A673 (cell line): Measurements from ENCODE around the gene CARD19. TPM values are rescaled to one million over a fixed set of nuclear protein-coding genes. Genes with fewer than 3 reads are reported as not detected.
"Not testable (repeated sequence)": the region's sequence is repeated elsewhere in the genome, so short reads cannot be mapped to it uniquely, and the experiment has no call there.

Experiments
- BruUV-seq: library from RNA; stranded (reverse); fragments of 400-500 nt; replicated peaks from 2 replicates; lab custom pipeline; 2021; lab: Mats Ljungman, UMichigan
- CTCF ChIA-PET: fragments of 300-600 bp; sonication (Branson Sonifier 250); formaldehyde crosslinking; loops from one replicate; lab custom pipeline; 2022; ENCODE audit warnings: antibody characterized with exemption; lab: Charles Lee
- POLR2A ChIA-PET: fragments of 300-600 bp; sonication (Branson Sonifier 250); formaldehyde crosslinking; loops from one replicate; lab custom pipeline; 2022; ENCODE audit warnings: antibody characterized with exemption; ENCODE audit not compliant: low non-redundant PET; lab: Charles Lee
- DNase-seq: peaks from one replicate; pipeline ENCODE4 v3.0.0-alpha.2; 2015; ENCODE audit warnings: low spot score
- H3K27ac ChIP-seq: fragments of 200-600 bp; sonication (generic); 2 replicates; pipeline ENCODE4 v1.5.1; 2016; ENCODE audit warnings: mixed run types, low read depth, mild to moderate bottlenecking, mixed read lengths, antibody characterized with exemption, low read length; ENCODE audit not compliant: poor library complexity, severe bottlenecking
- H3K27me3 ChIP-seq: fragments of 200-600 bp; sonication (generic); replicated peaks from 2 replicates; pipeline ENCODE4 v1.6.1; 2017; ENCODE audit warnings: mixed run types, low read depth, mild to moderate bottlenecking, mixed read lengths, antibody characterized with exemption, low read length; ENCODE audit not compliant: insufficient read depth, poor library complexity
- H3K36me3 ChIP-seq: fragments of 200-600 bp; sonication (generic); 2 replicates; pipeline ENCODE4 v1.6.1; 2016; ENCODE audit warnings: mixed run types, mild to moderate bottlenecking, mixed read lengths, antibody characterized with exemption, low read length; ENCODE audit not compliant: insufficient read depth, poor library complexity, severe bottlenecking
- H3K4me1 ChIP-seq: fragments of 200-600 bp; sonication (generic); 2 replicates; pipeline ENCODE4 v1.6.1; 2017; ENCODE audit warnings: mixed run types, mild to moderate bottlenecking, mixed read lengths, antibody characterized with exemption, low read length; ENCODE audit not compliant: insufficient read depth, poor library complexity, severe bottlenecking
- H3K4me3 ChIP-seq: fragments of 200-600 bp; sonication (generic); 2 replicates; pipeline ENCODE4 v1.5.1; 2016; ENCODE audit warnings: low read depth, mixed run types, mild to moderate bottlenecking, mixed read lengths, low read length; ENCODE audit not compliant: poor library complexity, severe bottlenecking
- H3K9me3 ChIP-seq: fragments of 200-600 bp; sonication (generic); 2 replicates; pipeline ENCODE4 v1.6.1; 2016; ENCODE audit warnings: mixed run types, low read depth, mild to moderate bottlenecking, mixed read lengths, antibody characterized with exemption, low read length; ENCODE audit not compliant: poor library complexity, severe bottlenecking
- CTCF ChIP-seq: fragments of 300-800, 200-600 bp; sonication (generic); conservative IDR thresholded peaks from 2 replicates; pipeline ENCODE4 v1.5.1; 2017; ENCODE audit warnings: low read depth, mild to moderate bottlenecking, antibody characterized with exemption, low read length, moderate library complexity, mixed read lengths
- EZH2 ChIP-seq: fragments of 200-600 bp; sonication (generic); IDR thresholded peaks from 2 replicates; pipeline ENCODE4 v1.6.1; 2017; ENCODE audit warnings: borderline replicate concordance, low read depth, mild to moderate bottlenecking, mixed read lengths, antibody characterized with exemption, low read length; ENCODE audit not compliant: poor library complexity, severe bottlenecking
- intact Hi-C: fragments of 100-400 bp; cut with micrococcal nuclease; formaldehyde crosslinking; loops from one replicate; pipeline ENCODE4 v1.10.0; 2022; ENCODE audit not compliant: unreplicated experiment
- total RNA-seq: library from RNA; stranded (reverse); gene quantifications from 2 replicates; pipeline ENCODE4 v1.2.3, GENCODE V29; 2021

The CARD19 gene
- total RNA-seq, 1 experiment from 2014 or later, result 12.2 TPM

GRCh38 chr9:93139365-93140182, 43.6 kb downstream of the CARD19 start:
- DNase-seq, result no peak
- intact Hi-C loops, result no loop called here
- ChIA-PET CTCF (no interaction called here), POLR2A (no interaction called here)
- Histone ChIP-seq H3K4me3 (no peak overlapping the region), H3K36me3 (no peaks in the 10 kb centered on the region), H3K9me3 (no peaks in the 10 kb centered on the region), H3K4me1 (peaks cover 2% of the 10 kb centered on the region), H3K27me3 (no peaks in the 10 kb centered on the region), H3K27ac (no peak overlapping the region)
- no peak for TF ChIP-seq CTCF
- BruUV-seq, result no TSS peak

- no peaks in the 10 kb centered on the region for H3K4me1 ChIP-seq
- intact Hi-C loops, result no loop called here
- no peaks in the 10 kb centered on the region for H3K9me3 ChIP-seq
- no peak overlapping the region for H3K4me3 ChIP-seq
- no peaks in the 10 kb centered on the region for H3K36me3 ChIP-seq
- no peaks in the 10 kb centered on the region for H3K27me3 ChIP-seq
- BruUV-seq, result no TSS peak
- CTCF ChIA-PET, result no interaction called here
- H3K27ac ChIP-seq, result no peak overlapping the region
- TF ChIP-seq EZH2 (no peak), CTCF (no peak)
- POLR2A ChIA-PET, result no interaction called here
- no peak for DNase-seq
These were observed 45.9 kb downstream of the CARD19 start for GRCh38 chr9:93141771-93142483.

GRCh38 chr9:93143830-93144530, 48.0 kb downstream of the CARD19 start:
- Histone ChIP-seq H3K27ac (no peak overlapping the region), H3K4me3 (no peak overlapping the region), H3K4me1 (no peaks in the 10 kb centered on the region), H3K27me3 (no peaks in the 10 kb centered on the region), H3K36me3 (no peaks in the 10 kb centered on the region), H3K9me3 (no peaks in the 10 kb centered on the region)
- no peak for DNase-seq
- no TSS peak for BruUV-seq
- no peak for TF ChIP-seq EZH2
- no peak for TF ChIP-seq CTCF
- intact Hi-C loops, result no loop called here
- ChIA-PET CTCF (no interaction called here), POLR2A (no interaction called here)

- BruUV-seq, H3K4me1 ChIP-seq, H3K4me3 ChIP-seq, DNase-seq, H3K9me3 ChIP-seq, H3K27me3 ChIP-seq, CTCF ChIA-PET, intact Hi-C loops, POLR2A ChIA-PET, H3K27ac ChIP-seq, H3K36me3 ChIP-seq: not testable (repeated sequence)
These were observed 50.7 kb downstream of the CARD19 start for GRCh38 chr9:93146696-93147095.
